GM12801 (cell line): ENCODE measurements around the gene MTX1.

ENCODE experiments used
- TF ChIP-seq, protein P1 (sequence below): IDR thresholded peaks from one replicate; pipeline ENCODE4 v1.5.1; 2011; ENCODE audit warnings: control low read depth; ENCODE audit not compliant: insufficient read length; ENCODE audit errors: extremely low read depth

MTX1 gene, protein sequence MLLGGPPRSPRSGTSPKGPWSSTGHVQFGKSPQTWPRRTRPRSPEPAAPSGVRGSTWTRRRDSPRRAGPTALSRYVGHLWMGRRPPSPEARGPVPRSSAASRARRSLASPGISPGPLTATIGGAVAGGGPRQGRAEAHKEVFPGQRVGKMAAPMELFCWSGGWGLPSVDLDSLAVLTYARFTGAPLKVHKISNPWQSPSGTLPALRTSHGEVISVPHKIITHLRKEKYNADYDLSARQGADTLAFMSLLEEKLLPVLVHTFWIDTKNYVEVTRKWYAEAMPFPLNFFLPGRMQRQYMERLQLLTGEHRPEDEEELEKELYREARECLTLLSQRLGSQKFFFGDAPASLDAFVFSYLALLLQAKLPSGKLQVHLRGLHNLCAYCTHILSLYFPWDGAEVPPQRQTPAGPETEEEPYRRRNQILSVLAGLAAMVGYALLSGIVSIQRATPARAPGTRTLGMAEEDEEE

DNA sequence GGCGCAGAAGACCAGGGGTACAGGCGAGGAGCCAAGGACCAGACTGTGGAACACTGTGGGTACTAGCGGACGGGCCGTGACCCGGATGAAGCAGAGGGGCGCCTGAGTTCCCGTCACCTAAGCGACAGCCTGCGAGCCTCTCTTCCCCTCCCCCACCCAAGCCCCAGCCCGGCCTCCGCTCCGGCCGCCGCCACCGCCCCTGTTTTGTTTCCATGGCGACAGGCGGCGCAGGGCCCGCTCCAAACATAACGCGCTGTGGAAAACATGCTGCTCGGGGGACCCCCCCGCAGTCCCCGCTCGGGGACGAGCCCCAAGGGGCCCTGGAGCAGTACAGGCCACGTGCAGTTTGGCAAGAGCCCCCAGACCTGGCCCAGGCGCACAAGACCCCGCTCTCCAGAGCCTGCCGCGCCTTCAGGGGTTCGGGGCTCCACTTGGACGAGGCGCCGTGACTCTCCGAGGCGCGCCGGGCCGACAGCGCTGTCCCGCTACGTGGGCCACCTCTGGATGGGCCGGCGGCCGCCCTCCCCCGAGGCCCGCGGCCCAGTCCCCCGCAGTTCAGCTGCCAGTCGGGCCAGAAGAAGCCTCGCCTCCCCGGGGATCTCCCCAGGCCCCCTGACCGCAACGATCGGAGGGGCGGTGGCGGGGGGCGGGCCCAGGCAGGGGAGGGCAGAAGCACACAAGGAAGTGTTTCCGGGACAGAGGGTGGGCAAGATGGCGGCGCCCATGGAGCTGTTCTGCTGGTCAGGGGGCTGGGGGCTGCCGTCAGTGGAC is at the start of gene MTX1:
TSS of gene MTX1 (plus strand) at position 155 of the 771 bp plus-strand sequence. CDS start at position 265, 110 bp downstream.
- TF ChIP-seq, protein P1, sequence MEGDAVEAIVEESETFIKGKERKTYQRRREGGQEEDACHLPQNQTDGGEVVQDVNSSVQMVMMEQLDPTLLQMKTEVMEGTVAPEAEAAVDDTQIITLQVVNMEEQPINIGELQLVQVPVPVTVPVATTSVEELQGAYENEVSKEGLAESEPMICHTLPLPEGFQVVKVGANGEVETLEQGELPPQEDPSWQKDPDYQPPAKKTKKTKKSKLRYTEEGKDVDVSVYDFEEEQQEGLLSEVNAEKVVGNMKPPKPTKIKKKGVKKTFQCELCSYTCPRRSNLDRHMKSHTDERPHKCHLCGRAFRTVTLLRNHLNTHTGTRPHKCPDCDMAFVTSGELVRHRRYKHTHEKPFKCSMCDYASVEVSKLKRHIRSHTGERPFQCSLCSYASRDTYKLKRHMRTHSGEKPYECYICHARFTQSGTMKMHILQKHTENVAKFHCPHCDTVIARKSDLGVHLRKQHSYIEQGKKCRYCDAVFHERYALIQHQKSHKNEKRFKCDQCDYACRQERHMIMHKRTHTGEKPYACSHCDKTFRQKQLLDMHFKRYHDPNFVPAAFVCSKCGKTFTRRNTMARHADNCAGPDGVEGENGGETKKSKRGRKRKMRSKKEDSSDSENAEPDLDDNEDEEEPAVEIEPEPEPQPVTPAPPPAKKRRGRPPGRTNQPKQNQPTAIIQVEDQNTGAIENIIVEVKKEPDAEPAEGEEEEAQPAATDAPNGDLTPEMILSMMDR = no peak

DNA sequence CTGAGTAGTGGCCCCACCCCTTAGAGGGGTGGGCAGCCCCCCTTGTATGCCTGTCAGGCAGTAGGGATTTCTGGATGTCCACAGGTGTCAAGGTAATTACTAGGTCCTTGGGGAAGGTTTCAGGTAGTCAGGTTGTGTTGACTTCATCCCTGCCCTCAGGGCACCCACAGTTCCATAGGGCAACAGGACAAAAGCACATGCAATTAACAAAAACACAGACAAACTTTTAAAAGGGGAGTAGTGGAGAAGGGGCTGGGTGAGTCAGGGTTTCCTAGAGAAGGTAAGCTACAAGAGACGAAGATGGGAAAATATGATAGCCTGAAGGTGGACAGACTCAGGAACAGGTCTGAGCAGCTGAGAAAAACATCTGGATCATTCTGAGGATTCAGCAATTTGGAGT is 49.5 kb upstream of the MTX1 start:
- TF ChIP-seq, protein P1 = no peak

DNA sequence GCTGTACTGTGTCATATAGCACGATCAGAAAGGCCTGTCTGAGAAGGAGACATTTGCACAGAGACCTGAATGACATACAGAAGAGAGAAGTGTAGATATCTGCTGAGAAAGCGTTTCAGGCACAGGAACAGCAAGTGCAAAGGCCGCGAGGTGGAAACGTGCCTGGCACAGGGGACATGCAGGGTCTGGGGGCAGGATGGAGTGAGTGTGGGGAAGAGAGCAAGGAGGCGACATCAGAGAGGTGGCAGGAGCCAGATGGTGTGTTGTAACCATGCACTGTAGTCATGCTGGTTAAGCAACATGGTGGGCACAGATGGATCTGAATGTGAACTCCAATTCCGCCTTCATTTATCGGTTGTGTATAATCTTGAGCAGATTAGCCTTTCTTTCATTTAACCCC is 48.4 kb upstream of the MTX1 start:
- TF ChIP-seq, protein P1 = no peak

DNA sequence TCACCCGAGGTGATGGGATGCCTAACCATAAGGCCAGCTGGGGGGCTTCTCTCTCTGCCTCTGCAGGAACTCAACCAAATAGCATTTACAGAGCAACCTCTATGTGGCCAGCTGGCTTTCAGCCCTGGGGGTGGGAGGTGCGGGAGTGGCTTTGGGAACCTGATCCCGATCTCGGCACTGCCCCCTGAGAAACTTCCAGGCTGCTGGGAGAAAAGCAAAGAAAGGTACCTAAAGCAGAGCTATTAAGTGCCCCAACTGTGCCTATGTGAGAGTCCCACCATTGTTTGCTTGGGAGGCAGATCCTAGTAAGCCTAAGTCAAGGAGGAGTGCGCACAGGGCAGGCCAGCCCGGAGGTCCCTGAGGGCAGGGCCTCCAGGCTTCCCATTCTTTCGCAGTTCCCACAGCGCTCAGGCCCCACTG is 42.4 kb upstream of the MTX1 start:
- TF ChIP-seq, protein P1 = no peak

DNA sequence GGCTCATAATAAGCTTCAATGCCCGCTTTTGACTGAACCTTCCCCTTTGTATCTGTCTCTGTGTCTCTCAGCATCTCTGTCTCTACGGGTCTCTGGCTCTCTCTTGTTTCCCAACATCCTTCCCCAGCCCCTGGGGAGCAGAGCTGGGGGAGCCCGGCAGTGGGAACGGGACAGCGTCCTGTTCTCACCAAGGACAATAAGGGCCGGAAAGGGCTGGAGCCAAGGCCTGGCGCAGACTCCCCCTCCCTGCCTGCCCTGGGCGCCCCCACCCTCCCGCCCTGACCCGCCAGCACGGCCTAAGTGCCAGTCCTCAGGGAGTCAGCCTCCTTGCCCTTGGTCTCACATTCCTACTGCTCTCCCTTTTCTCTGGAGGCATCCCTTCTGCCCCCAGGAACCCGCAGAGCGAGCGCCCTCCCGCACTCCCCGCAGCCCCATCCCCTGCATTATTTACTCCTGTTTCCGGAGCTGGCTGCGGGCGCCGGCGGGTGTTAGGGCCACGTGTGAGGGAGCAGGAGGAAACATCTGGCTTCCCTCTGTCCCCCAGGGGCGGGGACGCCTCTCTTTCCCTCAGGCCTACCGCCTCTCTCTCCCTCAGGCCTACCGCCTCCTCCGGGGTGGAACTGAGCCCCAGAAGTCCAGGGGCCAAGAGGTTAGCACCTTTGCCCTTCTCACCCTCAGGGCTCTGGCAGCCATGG is 41.9 kb upstream of the MTX1 start:
- TF ChIP-seq, protein P1 = no peak

DNA sequence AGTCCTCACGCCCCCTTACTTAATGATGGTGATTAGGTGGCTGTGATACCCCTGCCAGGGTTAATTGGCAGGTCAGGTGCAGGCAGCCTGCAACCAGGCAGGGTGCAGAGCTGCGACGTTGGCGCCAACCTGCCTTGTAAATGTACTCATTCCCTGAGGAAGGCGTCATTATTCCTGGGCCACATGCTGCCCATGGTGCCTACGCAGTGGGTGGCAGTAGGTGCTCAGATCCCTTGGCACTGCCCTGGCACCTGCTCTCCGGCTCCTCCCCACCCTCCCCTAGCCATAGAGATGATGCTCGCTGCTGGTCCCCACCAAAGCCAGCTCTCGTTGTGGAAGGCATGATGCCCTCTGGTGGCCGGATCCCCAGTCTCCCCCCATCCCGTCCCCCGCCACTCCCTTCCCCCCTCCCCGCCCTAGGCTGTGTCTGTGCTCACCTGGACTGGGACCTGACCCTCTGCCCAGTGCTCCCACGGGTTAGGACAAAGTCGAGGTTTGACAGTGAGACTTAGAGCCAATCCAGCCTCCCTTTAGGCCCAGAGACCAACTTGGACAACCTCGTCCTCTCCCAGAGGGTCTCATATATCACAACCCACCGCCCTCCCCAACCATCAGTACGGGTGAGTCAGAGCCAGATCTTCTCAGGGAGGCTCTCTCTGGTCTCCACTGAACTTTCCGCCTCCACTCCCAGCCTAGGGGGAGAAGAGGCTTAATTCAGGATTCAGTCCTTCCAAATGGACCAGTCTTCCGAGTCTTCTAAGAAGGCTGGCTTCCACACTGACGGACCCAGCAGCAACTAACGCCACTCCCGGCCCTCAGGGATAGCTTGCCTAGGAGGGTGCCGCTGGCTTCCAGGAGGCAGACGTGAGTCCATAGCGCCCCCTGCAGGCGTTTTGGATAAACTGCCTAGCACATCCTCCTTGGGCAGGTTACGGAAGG is 41.1 kb upstream of the MTX1 start:
- TF ChIP-seq, protein P1 = no peak
